Measurements from ENCODE around the gene SCGN. TPM values are rescaled to one million over a fixed set of nuclear protein-coding genes. Genes with fewer than 3 reads are reported as not detected.

The SCGN gene
- total and polyA plus RNA-seq, 2 of the 4 experiments (the other 2 are of a cell fraction): not detected

GRCh38 chr6:25682324-25682723 is 30.3 kb downstream of the SCGN start:
- Histone ChIP-seq H2AK9ac (replicated peaks; ENCODE audit: low read depth, low read length, poor library complexity) (no peak overlapping the region), H2BK20ac (ENCODE audit: low read depth, low read length) (no peak overlapping the region), H3K4me1 (ENCODE audit: control insufficient read depth, insufficient read depth, low read length) (no peaks in the 10 kb centered on the region), H3K27ac (ENCODE audit: insufficient read depth, low read length) (no peak overlapping the region), H2AFZ (replicated peaks; ENCODE audit: low read length, poor library complexity) (no peak overlapping the region), H3K9me1 (ENCODE audit: insufficient read depth, low read length) (no peaks in the 10 kb centered on the region), H2BK120ac (ENCODE audit: low read depth, low read length) (no peak overlapping the region), H3K27me3 (ENCODE audit: control insufficient read depth, insufficient read depth, low read length) (no peaks in the 10 kb centered on the region), H4K5ac (ENCODE audit: low read depth, low read length) (no peak overlapping the region), H4K8ac (ENCODE audit: low read depth in 2 of 2, low read length in 2 of 2) (no peak overlapping the region), H2BK15ac (ENCODE audit: low read depth, low read length) (no peak overlapping the region), H2BK5ac (ENCODE audit: low read depth, low read length, poor library complexity, severe bottlenecking) (no peak overlapping the region), H3K18ac (ENCODE audit: low read depth, low read length) (no peak overlapping the region), H3K36me3 (ENCODE audit: control insufficient read depth, insufficient read depth, low read length) (no peaks in the 10 kb centered on the region), H3K56ac (ENCODE audit: extremely low read depth, insufficient read depth, low read length) (no peak overlapping the region), H3K4me3 (ENCODE audit: insufficient read depth, low read depth, low read length) (no peak overlapping the region), H3K9me3 (ENCODE audit: control insufficient read depth, insufficient read depth, low read length) (no peaks in the 10 kb centered on the region), H3K14ac (replicated peaks; ENCODE audit: low read depth, low read length) (no peak overlapping the region), H3K9ac (ENCODE audit: low read depth, low read length) (no peak overlapping the region), H4K20me1 (ENCODE audit: insufficient read depth, low read length) (no peaks in the 10 kb centered on the region), H3K23ac (ENCODE audit: low read depth, low read length) (no peak overlapping the region), H4K91ac (ENCODE audit: insufficient read depth, low read depth, low read length) (no peak overlapping the region), H3K4ac (ENCODE audit: low read depth, low read length) (no peak overlapping the region), H2AK5ac (ENCODE audit: low read depth, low read length) (no peak overlapping the region), H3K4me2 (ENCODE audit: low read depth, low read length) (no peak overlapping the region), H3K79me1 (ENCODE audit: low read depth in 1 of 2, low read length in 2 of 2) (no peaks in the 10 kb centered on the region)
- no TSS peak for BruUV-seq (replicated peaks)
- DNase-seq (no peak), ATAC-seq (ENCODE audit: low read depth) (no peak)
- in situ Hi-C loops (cut with MboI; ENCODE audit: low sequenced_read_pairs): no loop called here
- intact Hi-C loops (cut with micrococcal nuclease): no loop called here
- ChIA-PET CTCF (no interaction called here), POLR2A (ENCODE audit: unreplicated experiment) (no interaction called here)
- 21% methylated on average over 2 of the region's 4 CpGs; no CpG with 5 or more reads in 1 of the 2 experiments for WGBS, 2 experiments (ENCODE audit: extremely low coverage in 2 of 2, insufficient read length in 1 of 2)
- dilution Hi-C loops (cut with HindIII; ENCODE audit: low sequenced_read_pairs, unreplicated experiment): no loop called here
- TF ChIP-seq MAFK (IDR thresholded peaks at IDR 0.05; ENCODE audit: low read depth, low read length) (no peak), MAZ (IDR thresholded peaks at IDR 0.05; ENCODE audit: borderline replicate concordance, low read depth, low read length) (no peak), ELK1 (IDR thresholded peaks at IDR 0.05; ENCODE audit: borderline replicate concordance, low read depth, low read length) (no peak), MXI1 (IDR thresholded peaks at IDR 0.05; ENCODE audit: borderline replicate concordance, low read depth, low read length) (no peak), NFE2L2 (IDR thresholded peaks at IDR 0.05; ENCODE audit: low read depth, low read length) (no peak)
